CD4-positive, alpha-beta T cell (primary cell): ENCODE data around the gene RUNX2. TPM values are rescaled to one million over a fixed set of nuclear protein-coding genes. Genes with fewer than 3 reads are reported as not detected.
"Not testable (repeated sequence)": the region's sequence is repeated elsewhere in the genome, so short reads cannot be mapped to it uniquely, and the experiment has no call there.

ENCODE experiments used
- ATAC-seq: fragments of 200-7000 bp; cut with Tn5 transposase; one replicate; pipeline ENCODE4 v1.10.0; 2022; ENCODE audit warnings: mild to moderate bottlenecking; ENCODE audit not compliant: poor library complexity
- CTCF ChIA-PET: fragments of 350-600 bp; sonication (Branson Sonifier 250); formaldehyde crosslinking; loops from one replicate; lab custom pipeline; 2021; ENCODE audit warnings: antibody characterized with exemption, inconsistent platforms; lab: Charles Lee
- POLR2A ChIA-PET: fragments of 350-600 bp; sonication (Branson Sonifier 250); formaldehyde crosslinking; loops from one replicate; lab custom pipeline; 2021; ENCODE audit warnings: antibody characterized with exemption, inconsistent platforms; lab: Charles Lee
- DNase-seq, 14 experiments: peaks; one replicate each; pipeline ENCODE4 v3.0.0-alpha.2; 2013 to 2020; ENCODE audit warnings: mixed read lengths in 2 of 14
- H3K27ac ChIP-seq, 2 donors: one replicate each; pipeline versions ENCODE4 v1.5.1 to v1.7.0; 2013; ENCODE audit warnings: low read length in 2 of 2, low read depth in 1 of 2, mild to moderate bottlenecking in 1 of 2
- H3K27me3 ChIP-seq, 2 experiments: 1 replicate in 1 of 2; 2 replicates in 1 of 2; pipeline versions ENCODE4 v1.6.1 to v1.7.0; 2013; ENCODE audit warnings: low read length in 2 of 2, control low read depth in 1 of 2, mild to moderate bottlenecking in 1 of 2, moderate library complexity in 1 of 2; ENCODE audit not compliant: insufficient read depth in 2 of 2, control insufficient read depth in 1 of 2
- H3K36me3 ChIP-seq: one replicate; pipeline ENCODE4 v1.6.1; 2013; ENCODE audit warnings: low read length, control low read depth; ENCODE audit not compliant: insufficient read depth
- H3K4me1 ChIP-seq: one replicate; pipeline ENCODE4 v1.6.1; 2013; ENCODE audit warnings: low read length, control low read depth; ENCODE audit not compliant: insufficient read depth
- H3K4me3 ChIP-seq: one replicate; pipeline ENCODE4 v1.5.1; 2013; ENCODE audit warnings: mild to moderate bottlenecking, low read length, moderate library complexity
- H3K9me3 ChIP-seq, 2 experiments: 1 replicate in 1 of 2; 2 replicates in 1 of 2; pipeline versions ENCODE4 v1.6.1 to v1.7.0; 2013; ENCODE audit warnings: low read length in 2 of 2, mild to moderate bottlenecking in 2 of 2, control low read depth in 1 of 2, moderate library complexity in 1 of 2; ENCODE audit not compliant: control insufficient read depth in 1 of 2, insufficient read depth in 1 of 2
- H3K27ac Mint-ChIP-seq: one replicate; pipeline ENCODE4 v1.8.0; 2020; ENCODE audit warnings: mixed read lengths
- H3K27me3 Mint-ChIP-seq: one replicate; pipeline ENCODE4 v1.8.0; 2021; ENCODE audit warnings: mixed read lengths
- H3K36me3 Mint-ChIP-seq: one replicate; pipeline ENCODE4 v1.8.0; 2021; ENCODE audit warnings: low read depth, mixed read lengths
- H3K4me1 Mint-ChIP-seq: one replicate; pipeline ENCODE4 v1.8.0; 2021; ENCODE audit warnings: low read depth, mixed read lengths
- H3K4me3 Mint-ChIP-seq: one replicate; pipeline ENCODE4 v1.8.0; 2020; ENCODE audit warnings: mild to moderate bottlenecking, mixed read lengths
- H3K9me3 Mint-ChIP-seq: one replicate; pipeline ENCODE4 v1.8.0; 2020; ENCODE audit warnings: mixed read lengths
- CTCF ChIP-seq: fragments of 200-600 bp; IDR thresholded peaks from one replicate; pipeline ENCODE4 v1.8.0; 2022; ENCODE audit warnings: antibody characterized with exemption, mild to moderate bottlenecking
- intact Hi-C, 2 experiments: fragments of 100-400 bp; cut with DNase I in 1 of 2; cut with micrococcal nuclease in 1 of 2; formaldehyde crosslinking; loops; one replicate each; pipeline versions ENCODE4 v1.15.1 to v1.9.0; 2023 to 2025; cut with DNase I, micrococcal nuclease
- total RNA-seq, 174 experiments: library from RNA in 2 of 174; stranded (reverse) in 2 of 174; gene quantifications; one replicate each; pipeline ENCODE4 v1.2.3 and lab custom pipeline; 2021 to 2026

The RUNX2 gene
- total RNA-seq, 2 experiments from 2014 or later = 17.5 to 18.0 TPM

- H3K4me1 ChIP-seq = peaks cover 24% of the 10 kb centered on the region
- no peak overlapping the region for H3K4me3 ChIP-seq
- no peaks in the 10 kb centered on the region for H3K36me3 ChIP-seq
- Mint-ChIP-seq H3K4me1 (peaks cover 31% of the 10 kb centered on the region), H3K27ac (no peak overlapping the region), H3K4me3 (no peak overlapping the region), H3K36me3 (no peaks in the 10 kb centered on the region), H3K27me3 (peaks cover 20% of the 10 kb centered on the region), H3K9me3 (no peaks in the 10 kb centered on the region)
- no peak for TF ChIP-seq CTCF
- ChIA-PET CTCF (no interaction called here), POLR2A (no interaction called here)
- intact Hi-C loops = no loop called here
- peaks cover 0 to 7% of the 10 kb centered on the region in 2 experiments for H3K9me3 ChIP-seq
- no peak for DNase-seq
- H3K27ac ChIP-seq = no peak overlapping the region
- ATAC-seq = no peak
- H3K27me3 ChIP-seq = peaks cover 2 to 3% of the 10 kb centered on the region in 2 experiments
Measured at GRCh38 chr6:45667300-45667699, 339.2 kb downstream of the RUNX2 start.

- H3K27me3 Mint-ChIP-seq = peaks cover 16% of the 10 kb centered on the region
- Histone ChIP-seq H3K4me3 (no peak overlapping the region), H3K27me3 (peaks cover 2 to 3% of the 10 kb centered on the region in 2 experiments), H3K27ac (no peak overlapping the region), H3K4me1 (peaks cover 24% of the 10 kb centered on the region), H3K9me3 (peaks cover 0 to 7% of the 10 kb centered on the region in 2 experiments), H3K36me3 (no peaks in the 10 kb centered on the region)
- no peak for TF ChIP-seq CTCF
- H3K36me3 Mint-ChIP-seq = no peaks in the 10 kb centered on the region
- no peaks in the 10 kb centered on the region for H3K9me3 Mint-ChIP-seq
- DNase-seq (no peak), ATAC-seq (no peak)
- CTCF ChIA-PET = no interaction called here
- H3K4me3 Mint-ChIP-seq = no peak overlapping the region
- POLR2A ChIA-PET = no interaction called here
- H3K27ac Mint-ChIP-seq = no peak overlapping the region
- intact Hi-C loops = no loop called here
- peaks cover 28% of the 10 kb centered on the region for H3K4me1 Mint-ChIP-seq
Measured at GRCh38 chr6:45667766-45668165, 339.6 kb downstream of the RUNX2 start.

GRCh38 chr6:45668705-45669104 lies 340.6 kb downstream of the RUNX2 start:
- H3K27me3 Mint-ChIP-seq = peaks cover 13% of the 10 kb centered on the region
- DNase-seq (no peak), ATAC-seq (no peak)
- H3K9me3 Mint-ChIP-seq = no peaks in the 10 kb centered on the region
- H3K27ac ChIP-seq = no peak overlapping the region
- no peaks in the 10 kb centered on the region for H3K36me3 Mint-ChIP-seq
- intact Hi-C loops = no loop called here
- H3K4me1 ChIP-seq = peaks cover 21% of the 10 kb centered on the region
- no peak for TF ChIP-seq CTCF
- H3K4me1 Mint-ChIP-seq = peaks cover 25% of the 10 kb centered on the region
- no peak overlapping the region for H3K4me3 Mint-ChIP-seq
- peaks cover 0 to 3% of the 10 kb centered on the region in 2 experiments for H3K27me3 ChIP-seq
- ChIA-PET POLR2A (no interaction called here), CTCF (no interaction called here)
- no peak overlapping the region for H3K27ac Mint-ChIP-seq
- H3K9me3 ChIP-seq = peaks cover 0 to 4% of the 10 kb centered on the region in 2 experiments
- H3K4me3 ChIP-seq = no peak overlapping the region
- no peaks in the 10 kb centered on the region for H3K36me3 ChIP-seq

- H3K4me3 Mint-ChIP-seq, H3K27ac ChIP-seq, DNase-seq, CTCF ChIA-PET, H3K9me3 ChIP-seq, H3K36me3 ChIP-seq, H3K9me3 Mint-ChIP-seq, H3K36me3 Mint-ChIP-seq, ATAC-seq, H3K4me3 ChIP-seq, intact Hi-C loops, H3K27me3 ChIP-seq, POLR2A ChIA-PET, H3K27me3 Mint-ChIP-seq, H3K27ac Mint-ChIP-seq: not testable (repeated sequence)
- peaks cover 31% of the 10 kb centered on the region for H3K4me1 ChIP-seq
- peaks cover 33% of the 10 kb centered on the region for H3K4me1 Mint-ChIP-seq
Measured at GRCh38 chr6:45673167-45673566, 345.0 kb downstream of the RUNX2 start.

DNA sequence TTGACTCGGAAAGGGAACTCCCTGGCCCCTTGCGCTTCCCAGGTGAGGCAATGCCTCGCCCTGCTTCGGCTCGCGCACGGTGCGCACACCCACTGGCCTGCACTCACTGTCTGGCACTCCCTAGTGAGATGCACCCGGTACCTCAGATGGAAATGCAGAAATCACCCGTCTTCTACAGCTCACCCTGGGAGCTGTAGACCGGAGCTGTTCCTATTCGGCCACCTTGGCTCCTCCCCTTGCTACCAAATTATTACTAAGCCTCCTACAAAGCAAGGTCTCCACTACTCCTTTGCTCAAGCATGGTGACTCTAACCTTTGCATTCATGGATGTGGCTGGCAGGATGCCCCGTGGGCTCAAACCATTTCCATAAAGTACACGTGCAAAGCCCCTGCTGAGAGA lies 347.0 kb downstream of the RUNX2 start:
- H3K27ac ChIP-seq, H3K9me3 Mint-ChIP-seq, H3K36me3 Mint-ChIP-seq, POLR2A ChIA-PET, H3K27ac Mint-ChIP-seq, H3K4me3 ChIP-seq, H3K27me3 ChIP-seq, ATAC-seq, DNase-seq, H3K36me3 ChIP-seq, H3K9me3 ChIP-seq, CTCF ChIA-PET, intact Hi-C loops, H3K27me3 Mint-ChIP-seq, H3K4me3 Mint-ChIP-seq: not testable (repeated sequence)
- H3K4me1 ChIP-seq = peaks cover 34% of the 10 kb centered on the region
- H3K4me1 Mint-ChIP-seq = peaks cover 47% of the 10 kb centered on the region
